NCI-H82 (cell line): Measurements from ENCODE around the gene NUP58.
"Not testable (repeated sequence)": the region's sequence is repeated elsewhere in the genome, so short reads cannot be mapped to it uniquely, and the experiment has no call there.

Source experiments
- DNase-seq: peaks from one replicate; lab custom pipeline; 2025; lab: John Stamatoyannopoulos, UW

Gene NUP58

DNA sequence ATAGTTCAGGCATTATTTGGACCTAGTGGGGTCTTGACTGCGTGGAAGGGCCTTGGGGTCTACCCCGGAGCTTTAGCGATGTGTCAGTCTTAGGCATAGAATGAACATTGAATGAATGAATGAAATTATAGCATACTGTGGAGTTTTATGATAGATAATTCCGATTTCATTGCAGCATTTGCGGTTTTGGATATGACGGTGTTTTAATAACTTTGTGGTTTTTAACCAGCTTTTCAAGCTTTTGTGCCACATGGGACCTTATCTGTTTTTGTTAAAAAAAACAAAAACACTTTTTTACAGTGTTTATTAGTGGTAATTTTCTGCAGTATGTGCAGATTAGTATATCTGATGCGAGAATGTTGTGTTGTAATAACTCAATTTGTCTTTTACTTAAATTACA is 696 bp downstream of the NUP58 start:
- no peak for DNase-seq

DNA sequence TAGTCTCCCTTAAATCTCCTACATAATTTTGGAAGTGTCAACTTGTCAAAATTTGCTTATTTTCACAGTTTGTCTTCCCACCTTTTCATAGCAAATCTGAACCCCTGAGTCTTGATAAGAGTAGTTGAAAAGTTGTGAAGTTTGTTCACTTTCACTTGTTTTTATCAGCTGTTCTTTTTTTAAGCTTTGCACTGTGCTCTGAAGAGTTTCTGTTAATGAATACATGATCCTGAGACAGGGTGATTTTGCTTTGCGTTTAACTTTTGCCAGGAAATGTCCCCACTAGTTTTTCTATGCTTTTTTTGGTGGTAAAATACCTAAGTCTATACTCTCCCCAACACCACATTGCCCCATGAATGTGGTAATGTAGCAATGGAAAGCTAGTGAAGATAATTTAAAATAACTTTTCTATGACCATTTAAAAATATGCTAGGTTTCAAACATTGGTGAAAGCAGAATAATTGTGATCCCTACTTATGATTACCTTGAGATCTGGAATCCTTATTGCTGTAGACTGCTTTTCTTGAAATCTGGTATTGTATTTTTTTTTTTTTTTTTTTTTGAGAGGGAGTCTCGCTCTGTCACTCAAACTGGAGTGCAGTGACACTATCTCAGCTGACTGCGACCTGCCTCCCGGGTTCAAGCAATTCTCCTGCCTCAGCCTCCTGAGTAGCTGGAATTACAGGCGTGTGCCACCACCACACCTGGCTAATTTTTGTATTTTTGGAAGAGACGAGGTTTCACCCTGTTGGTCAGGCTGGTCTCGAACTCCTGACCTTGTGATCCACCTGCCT is 5.4 kb downstream of the NUP58 start:
- DNase-seq, result no peak

DNA sequence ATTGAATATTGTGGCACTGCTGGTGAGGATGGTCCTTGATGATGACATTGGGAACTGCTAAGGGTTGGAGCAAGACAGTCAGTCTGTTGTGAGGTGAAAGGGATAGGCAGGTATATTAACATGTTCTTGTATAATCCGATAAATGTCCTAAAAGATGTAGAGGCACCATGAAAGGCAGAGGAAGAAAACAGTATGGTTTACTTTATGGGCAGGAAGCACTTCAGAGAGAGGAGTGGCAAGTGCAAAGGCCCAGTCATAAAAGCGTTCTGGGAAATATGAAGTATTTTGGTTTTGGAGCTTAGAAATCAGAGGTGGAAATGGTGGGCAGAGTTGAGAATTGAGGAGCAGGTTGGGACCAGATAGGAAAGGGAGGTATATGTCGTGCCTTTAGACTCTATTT is 9.5 kb downstream of the NUP58 start:
- no peak for DNase-seq

DNA sequence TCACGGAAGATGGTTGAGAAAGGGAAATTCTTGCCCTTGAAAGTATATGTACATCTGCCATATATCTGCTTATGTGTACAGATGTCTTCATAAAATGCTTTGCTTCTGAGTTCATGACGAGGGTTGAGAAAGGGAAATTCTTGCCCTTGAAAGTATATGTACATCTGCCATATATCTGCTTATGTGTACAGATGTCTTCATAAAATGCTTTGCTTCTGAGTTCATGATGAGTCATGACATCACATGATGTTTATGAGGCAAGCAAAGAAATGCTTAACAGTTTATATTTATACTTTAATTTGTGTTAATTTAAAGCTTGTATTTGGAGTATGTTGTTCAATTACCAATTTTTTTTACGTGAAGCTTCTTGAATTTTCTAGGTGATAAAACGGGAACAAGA is 17.5 kb downstream of the NUP58 start:
- DNase-seq, result not testable (repeated sequence)

DNA sequence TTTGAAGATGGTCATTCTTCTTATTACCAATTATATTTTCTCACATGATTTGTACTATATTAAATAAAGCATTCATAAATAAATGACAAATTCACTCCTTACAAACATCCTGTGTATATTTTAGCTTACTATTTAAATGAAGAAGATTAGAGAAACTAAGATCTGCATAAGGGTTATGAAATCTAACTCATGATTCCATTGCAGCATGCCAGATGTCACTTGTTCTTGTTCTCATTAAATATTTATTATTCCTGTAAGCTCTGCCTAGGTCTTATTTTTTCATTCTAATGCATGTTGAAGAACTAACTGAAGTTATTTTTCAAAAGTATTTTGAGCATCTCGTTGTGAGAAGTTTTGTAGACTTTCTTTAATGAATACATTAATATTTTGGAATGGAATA is 18.3 kb downstream of the NUP58 start:
- no peak for DNase-seq

DNA sequence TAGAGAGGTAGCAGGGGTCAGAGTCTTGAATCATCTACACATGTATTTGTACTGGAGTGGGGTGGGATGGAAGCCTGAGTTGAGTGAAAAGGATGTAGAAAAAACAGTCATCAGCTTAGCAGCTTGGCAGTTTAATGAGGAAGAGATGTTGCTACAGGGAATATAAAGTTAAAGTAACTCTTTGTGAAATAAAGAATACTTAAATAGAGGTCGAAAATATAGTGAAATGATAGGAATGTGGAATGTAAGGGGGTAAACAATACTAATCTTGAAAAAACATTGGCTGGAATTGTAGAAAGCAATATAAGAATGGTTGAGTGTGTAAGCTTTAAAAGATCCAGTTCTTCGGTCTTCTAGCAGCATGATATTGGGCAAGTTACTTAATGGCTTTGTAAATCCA is 22.7 kb downstream of the NUP58 start:
- no peak for DNase-seq

DNA sequence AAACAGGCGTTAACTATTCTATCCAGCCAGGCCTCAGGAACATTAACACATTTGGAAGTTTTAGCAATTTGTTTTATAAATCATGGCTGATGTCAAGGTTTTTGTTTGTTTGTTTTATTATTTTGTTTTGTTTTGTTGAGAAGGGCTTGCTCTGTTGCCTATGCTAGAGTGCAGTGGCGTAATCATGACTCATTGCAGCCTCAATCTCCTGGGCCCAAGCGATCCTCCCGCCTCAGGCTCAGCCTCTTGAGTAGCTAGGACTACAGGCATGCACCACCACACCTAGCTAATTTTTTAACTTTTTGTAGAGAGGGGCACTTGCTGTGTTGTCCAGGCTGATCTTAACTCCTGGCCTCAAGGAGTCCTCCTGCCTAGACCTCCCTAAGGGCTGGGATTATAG is 28.3 kb downstream of the NUP58 start:
- no peak for DNase-seq

DNA sequence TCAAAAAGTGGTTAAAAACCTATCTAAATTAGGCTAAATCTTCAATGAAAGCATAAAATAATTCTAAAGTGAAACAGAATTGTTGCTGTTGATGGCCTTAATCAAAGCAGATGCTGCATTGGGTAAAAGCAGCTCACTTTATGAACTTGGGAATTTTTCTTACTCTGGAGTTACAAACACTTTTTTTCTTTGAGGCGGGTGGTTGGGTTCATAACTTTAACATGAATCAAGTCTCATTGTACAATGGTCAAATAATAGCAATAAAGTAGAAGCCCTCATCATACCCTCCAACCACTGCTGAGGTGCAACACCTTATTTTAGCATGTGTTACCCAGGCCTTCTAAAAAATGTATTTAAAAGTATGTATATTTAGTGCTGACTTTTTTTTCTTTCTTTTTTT is 29.1 kb downstream of the NUP58 start:
- DNase-seq, result no peak

DNA sequence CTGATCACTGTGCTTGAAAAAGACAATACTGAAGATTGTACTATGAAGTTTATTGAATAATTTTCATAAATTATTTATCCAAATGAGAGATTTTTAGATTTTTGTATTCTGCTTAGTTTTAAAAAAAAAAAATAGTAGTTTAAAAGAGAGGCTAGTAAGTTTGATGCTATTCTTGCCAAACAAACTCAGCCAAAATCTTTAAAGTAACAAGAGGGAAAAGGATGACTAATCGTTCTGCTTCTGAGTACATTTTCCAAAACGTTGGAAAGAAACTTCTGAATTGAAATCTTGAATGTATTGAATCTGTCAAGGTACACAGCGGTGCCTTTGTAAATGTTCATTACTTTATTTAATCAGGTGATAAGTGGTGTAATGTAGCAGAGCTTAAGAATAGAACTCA is 34.4 kb downstream of the NUP58 start:
- no peak for DNase-seq

DNA sequence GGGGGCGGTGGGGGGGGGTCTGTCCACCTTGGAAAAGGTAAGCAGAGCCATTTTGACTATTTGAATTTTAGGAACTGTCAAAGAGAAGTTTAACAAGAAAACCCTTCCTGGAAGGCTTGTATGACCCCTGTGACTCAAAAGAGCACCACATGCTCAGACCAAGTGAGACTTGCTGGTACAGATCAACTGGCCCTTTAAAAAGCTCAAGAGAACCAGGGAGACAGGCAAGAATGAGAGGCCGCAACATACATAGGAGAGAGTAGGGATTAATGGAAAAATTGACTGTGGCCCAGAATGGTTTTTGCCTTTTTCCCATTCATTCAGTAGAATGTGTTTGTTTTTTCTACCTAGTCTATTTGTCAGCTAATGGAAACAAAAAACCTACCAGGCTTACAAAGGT is 44.2 kb downstream of the NUP58 start:
- DNase-seq, result peak; percentile 32

DNA sequence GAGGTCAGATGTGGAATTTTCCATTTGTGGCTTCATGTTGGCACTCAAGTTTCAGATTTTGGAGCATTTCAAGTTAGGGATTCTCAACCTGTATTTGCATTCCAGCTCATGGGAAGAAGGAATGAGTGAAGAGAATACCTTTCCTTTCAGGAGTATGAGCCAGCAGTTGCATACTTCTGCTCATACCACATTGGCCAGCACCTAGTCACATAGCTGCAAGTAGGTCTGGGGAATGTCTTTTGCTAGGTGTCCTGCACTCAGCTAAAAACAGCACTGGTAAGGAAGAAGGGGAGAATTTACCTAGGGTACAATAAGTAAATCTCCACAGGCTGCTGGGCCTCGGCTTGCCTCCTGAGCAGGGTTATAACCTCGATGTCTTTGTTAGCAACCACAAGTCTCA is 45.7 kb downstream of the NUP58 start:
- DNase-seq, result no peak

DNA sequence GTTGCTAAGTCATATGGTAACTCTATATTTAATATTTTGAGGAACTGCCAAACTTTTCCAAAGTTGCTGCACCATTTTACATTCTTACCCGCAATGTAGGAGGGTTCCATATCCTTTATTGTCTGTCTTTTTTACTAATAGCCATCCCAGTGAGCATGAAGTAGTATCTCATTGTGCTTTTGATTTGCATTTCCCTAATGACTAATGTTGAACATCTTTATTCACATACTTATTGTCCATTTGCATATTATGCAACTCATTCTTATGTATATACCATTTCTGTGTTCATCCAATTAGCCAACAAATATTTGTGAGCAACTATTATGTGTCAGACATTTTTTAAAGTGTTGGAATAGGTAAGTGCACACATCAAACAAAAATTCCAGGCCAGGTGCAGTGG is 50.0 kb downstream of the NUP58 start:
- DNase-seq, result no peak

DNA sequence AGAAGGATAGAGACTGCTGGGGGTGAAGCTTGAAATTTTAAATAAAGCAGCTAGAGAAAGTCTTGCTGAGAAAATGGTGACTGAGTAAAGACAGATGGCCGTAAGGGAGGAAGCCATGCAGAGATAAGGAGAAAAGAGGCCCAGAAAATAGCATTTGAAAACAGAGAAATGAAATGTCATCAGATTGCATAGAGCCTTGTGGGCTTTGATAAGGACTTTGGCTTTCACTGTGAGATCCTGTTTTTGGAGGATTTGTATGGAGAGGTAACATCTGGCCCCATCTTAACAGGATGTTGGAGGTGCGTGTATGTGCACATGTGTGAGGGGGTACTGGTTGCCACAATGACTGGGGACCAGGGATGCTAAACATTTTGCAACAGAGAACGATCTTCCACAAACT is 50.8 kb downstream of the NUP58 start:
- DNase-seq, result no peak

DNA sequence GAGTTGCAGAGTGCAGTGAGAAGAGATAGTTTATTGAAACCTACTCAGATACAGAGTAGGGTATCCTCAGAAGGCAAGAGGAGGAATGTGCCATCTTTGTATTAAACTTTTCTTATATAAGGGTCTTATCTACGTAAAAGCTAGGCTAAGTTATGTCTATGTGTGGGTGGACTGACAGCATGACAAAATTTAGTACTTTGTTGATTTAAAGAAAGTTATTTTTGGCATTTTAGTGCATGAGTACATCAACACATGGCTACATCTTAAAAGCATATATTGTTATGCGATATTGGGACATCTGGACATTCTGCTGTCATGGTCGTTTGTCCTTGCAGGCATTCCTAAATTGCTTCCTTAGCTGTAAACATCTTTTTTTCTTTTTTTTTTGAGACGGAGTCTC is 51.4 kb downstream of the NUP58 start:
- no peak for DNase-seq

DNA sequence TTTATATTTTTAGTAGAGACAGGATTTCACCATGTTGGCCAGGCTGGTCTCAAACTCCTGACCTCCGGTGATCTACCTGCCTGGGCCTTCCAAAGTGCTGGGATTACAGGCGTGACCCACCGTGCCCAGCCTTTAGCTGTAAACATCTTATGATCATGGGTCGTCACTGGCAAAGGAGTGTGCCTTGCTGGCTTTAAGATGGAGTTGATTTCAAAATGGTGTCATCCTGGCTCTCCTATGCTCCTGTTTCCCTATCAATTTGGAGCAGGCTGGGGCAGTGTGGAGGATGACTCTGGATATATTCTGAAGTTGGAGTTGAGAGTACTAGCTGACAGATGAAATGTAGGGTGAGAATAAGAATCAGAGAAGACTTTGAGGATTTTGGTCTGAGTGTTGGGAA is 51.9 kb downstream of the NUP58 start:
- DNase-seq, result no peak

DNA sequence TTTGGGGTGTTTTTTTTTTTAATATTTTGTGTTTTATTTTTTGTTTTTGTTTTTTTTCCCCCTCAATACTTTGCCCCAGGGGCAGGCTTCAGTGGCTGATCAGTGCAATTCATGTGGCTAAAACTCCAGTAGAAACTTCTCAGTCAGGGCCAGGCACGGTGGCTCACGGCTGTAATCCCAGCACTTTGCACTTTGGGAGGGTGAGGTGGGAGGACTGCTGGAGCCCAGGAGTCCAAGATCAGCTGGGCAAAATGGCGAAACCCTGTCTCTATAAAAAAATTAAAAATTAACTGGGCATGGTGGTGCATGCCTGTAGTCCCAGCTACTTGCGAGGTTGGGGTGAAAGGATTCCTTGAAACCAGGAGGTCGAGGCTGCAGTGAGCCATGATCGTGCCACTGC is 53.0 kb downstream of the NUP58 start:
- DNase-seq, result no peak

DNA sequence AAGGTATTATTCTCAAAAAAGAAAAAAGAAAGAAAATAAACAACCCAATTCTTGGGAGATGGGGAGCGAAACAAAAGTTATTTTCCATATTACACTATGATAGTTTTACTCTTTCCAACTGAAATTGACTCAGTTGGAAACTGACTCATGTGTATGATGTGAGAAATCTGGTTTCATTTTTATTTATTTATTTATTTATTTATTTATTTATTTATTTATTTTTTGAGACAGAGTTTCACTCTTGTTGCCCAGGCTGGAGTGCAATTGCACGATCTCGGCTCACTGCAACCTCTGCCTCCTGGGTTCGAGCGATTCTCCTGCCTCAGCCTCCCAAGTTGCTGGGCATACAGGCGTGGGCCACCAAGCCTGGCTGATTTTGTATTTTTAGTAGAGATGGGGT is 59.0 kb downstream of the NUP58 start:
- not testable (repeated sequence) for DNase-seq

DNA sequence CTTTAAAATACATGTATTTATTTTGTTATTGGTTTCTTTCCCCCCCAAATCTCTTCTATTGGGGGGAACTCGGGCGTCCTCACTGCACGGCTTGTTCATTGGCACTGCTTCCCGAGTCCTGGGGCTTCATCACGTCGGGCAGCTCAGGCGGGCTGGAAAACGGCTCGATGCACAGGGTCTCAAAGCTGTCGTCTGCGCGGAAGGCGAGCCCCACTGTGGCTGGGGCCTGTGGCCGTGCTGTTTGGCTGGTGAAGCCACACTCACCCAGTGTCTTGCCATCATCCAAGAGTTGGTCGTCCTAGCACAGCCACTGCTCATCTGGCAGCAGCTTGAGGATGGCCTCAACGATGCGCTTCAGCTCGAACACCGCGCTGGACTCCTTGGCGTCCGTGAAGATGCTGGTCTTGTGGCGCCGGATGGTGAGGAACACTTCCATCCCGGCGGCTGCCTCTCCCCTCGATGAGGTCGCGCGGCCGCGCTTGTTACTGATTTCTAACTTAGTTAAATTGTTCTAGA is 64.4 kb downstream of the NUP58 start:
- no peak for DNase-seq

DNA sequence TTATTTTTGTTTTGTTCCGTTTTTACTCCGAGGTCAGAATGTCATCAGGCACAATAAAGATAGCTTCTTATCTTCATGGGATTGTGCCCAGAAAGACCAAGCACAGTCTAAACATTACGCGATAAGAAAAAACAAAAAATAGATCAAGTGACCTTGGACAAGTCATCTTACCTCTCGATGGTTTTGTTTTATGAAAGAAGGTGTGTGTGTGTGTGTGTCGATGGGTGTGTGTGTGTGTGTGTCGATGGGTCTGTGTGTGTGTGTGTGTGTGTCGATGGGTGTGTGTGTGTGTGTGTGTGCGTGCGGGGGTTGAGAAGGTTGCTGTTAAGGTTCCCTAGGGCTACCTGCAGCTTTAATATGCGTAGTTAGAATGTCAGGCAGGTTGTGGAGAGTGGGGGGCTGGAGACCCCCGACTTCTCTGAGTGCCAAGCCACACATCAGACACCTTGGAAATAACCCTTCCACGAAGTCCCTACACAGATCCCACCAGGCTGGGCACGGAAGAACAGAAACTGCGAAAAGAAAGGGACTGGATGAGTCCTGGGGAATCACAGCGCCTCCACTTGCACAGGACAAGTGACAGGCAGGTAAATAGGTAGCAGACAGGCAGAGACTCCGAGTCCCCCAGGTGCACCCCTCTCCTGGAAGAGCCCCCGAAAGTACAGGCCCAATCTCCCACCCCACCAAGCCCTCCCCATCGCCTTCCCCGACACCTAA is 69.9 kb downstream of the NUP58 start:
- no peak for DNase-seq

DNA sequence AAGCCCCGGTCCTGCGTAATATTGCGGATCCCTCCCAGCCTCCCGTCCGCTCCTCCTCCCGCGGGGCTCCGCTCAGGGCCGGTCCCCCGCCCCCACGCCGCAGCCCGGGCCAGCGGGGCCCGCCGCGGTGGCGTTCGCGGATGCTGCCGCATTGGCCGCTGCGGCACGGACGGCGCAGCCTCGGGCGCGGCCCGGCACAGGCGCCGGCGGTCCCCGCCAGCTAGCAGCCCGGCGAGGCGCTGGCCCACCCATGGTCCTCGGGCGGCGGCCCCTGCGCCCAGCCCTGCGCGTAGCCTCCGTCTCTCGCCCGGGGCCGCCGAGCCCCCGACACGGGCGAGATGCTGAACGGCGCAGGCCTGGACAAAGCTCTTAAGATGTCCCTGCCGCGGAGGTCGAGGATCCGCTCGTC is 70.5 kb downstream of the NUP58 start, which contains the start of gene ATP8A2:
Gene ATP8A2, plus strand, starts transcription at position 100 of the 409 bp plus-strand sequence. Its CDS starts 239 bp downstream, at position 339.
- DNase-seq, result peak; percentile 53

DNA sequence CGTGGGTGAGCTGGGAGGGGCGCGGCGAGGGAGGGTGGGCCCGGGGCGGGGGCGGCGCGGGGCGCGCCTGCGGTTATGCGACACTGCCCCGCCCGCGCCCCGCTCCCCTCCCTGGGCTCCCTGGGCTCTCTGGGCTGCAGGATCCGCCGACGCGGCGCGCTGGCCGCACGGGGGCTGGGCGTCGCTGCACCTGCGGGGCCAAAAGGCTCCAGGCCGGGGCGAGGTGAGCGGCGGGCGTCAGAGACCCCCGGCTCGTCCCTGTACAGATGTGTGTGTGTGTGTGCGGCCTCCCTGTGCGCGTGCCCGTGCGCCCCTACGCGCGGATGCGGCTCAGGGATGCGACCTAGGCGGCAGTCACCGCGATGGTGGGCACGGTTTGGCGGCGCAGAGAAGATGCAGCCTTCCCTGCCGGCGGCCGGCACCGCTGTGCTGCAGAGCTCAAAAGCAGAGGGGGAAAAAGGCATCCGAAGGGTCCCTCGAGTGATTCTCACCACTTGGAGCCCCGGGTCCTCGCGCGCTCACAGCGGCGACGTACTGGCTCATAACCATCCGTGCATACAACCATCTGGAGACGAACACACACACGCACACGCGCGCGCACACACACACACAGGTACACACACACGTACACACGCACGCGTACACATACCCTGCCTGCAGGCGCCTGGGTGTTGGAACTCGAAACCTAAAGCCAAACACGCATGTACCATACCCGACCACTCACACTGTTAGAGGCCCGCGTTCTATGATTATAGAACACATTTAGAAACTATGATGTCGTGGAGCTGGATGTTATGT is 71.1 kb downstream of the NUP58 start:
- DNase-seq, result peak; percentile 53

DNA sequence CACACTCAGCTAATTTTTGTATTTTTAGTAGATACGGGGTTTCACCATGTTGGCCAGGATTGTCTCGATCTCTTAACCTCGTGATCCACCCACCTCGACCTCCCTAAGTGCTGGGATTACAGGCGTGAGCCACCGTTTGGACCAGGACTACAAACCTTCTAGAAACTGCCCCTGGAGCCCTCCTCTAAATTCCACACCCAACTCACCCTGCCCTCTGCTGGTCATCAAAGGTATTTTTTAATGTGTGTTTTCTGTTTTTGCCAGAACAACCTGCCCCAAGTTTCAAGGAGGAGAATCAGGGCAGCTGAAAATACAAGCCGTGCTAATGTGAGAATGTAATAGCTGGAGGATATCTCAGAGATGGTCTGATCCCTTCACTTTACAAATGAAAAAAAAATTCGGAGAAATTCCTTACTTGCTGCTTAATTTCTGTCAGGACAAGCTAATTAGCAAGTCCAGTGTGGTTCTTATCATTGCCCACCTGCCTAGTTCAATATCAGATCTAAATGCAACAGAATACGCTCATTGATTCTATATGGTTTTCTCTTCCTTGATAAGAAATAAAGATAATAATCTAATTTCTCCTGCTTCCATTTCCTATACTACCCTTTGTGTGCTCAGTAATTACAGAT is 74.4 kb downstream of the NUP58 start:
- DNase-seq, result peak; percentile 89
